Endothelial cell of umbilical vein (primary cell): Measurements from ENCODE around the gene CPNE1. TPM values are rescaled to one million over a fixed set of nuclear protein-coding genes. Genes with fewer than 3 reads are reported as not detected.

Source experiments
- BruUV-seq: library from RNA; stranded (reverse); fragments of 400-500 nt; replicated peaks from 2 replicates; lab custom pipeline; 2021; lab: Mats Ljungman, UMichigan
- CTCF ChIA-PET: fragments of 300-600, 350-600 bp; sonication (Branson Sonifier 250); formaldehyde crosslinking; loops from one replicate; lab custom pipeline; 2021; ENCODE audit warnings: antibody characterized with exemption, inconsistent platforms; lab: Charles Lee
- POLR2A ChIA-PET: fragments of 300-600, 350-600 bp; sonication (Branson Sonifier 250); formaldehyde crosslinking; loops from one replicate; lab custom pipeline; 2021; ENCODE audit warnings: antibody characterized with exemption, inconsistent platforms; lab: Charles Lee
- DNase-seq: peaks from one replicate; pipeline ENCODE4 v3.0.0-alpha.2; 2011; ENCODE audit warnings: low read depth, low spot score
- FAIRE-seq: peaks from 2 replicates; lab custom pipeline; 2011; peaks lifted over from hg19 to GRCh38; lab: Jason Lieb, UNC
- H2AFZ ChIP-seq: 2 replicates; pipeline ENCODE4 v1.6.0; 2012; ENCODE audit warnings: low read depth, low read length, control low read depth, inconsistent platforms
- H3K27ac ChIP-seq: 2 replicates; pipeline ENCODE4 v1.5.1; 2011; ENCODE audit warnings: low read depth, mild to moderate bottlenecking, control low read depth, low read length, moderate library complexity; ENCODE audit not compliant: insufficient read depth
- H3K27me3 ChIP-seq, 2 experiments: 2 replicates each; pipeline versions ENCODE4 v1.6.0 to v1.6.1; 2011; ENCODE audit warnings: low read length in 2 of 2, mixed read lengths in 1 of 2; ENCODE audit not compliant: control insufficient read depth in 2 of 2, insufficient read depth in 2 of 2
- H3K36me3 ChIP-seq, 2 experiments: 2 replicates in 1 of 2; 3 replicates in 1 of 2; pipeline ENCODE4 v1.5.1; 2011; ENCODE audit warnings: low read length in 2 of 2, mild to moderate bottlenecking in 1 of 2, moderate library complexity in 1 of 2; ENCODE audit not compliant: control insufficient read depth in 2 of 2, insufficient read depth in 2 of 2; ENCODE audit errors: extremely low read depth in 1 of 2
- H3K4me1 ChIP-seq: 3 replicates; pipeline ENCODE4 v1.5.1; 2011; ENCODE audit warnings: mild to moderate bottlenecking, low read length; ENCODE audit not compliant: control insufficient read depth, insufficient read depth; ENCODE audit errors: extremely low read depth
- H3K4me2 ChIP-seq: 2 replicates; pipeline ENCODE4 v1.6.1; 2011; ENCODE audit warnings: low read length, control low read depth, mixed read lengths; ENCODE audit not compliant: insufficient read depth
- H3K4me3 ChIP-seq, 3 experiments: fragments of 200-600 bp in 1 of 3; sonication (generic), shearing (Covaris generic) in 1 of 3; replicated peaks in 1 of 3; 2 replicates each; pipeline ENCODE4 v1.5.1; 2011 to 2016; ENCODE audit warnings: control low read depth in 3 of 3, low read length in 3 of 3, mild to moderate bottlenecking in 2 of 3, inconsistent platforms in 1 of 3, low read depth in 1 of 3, moderate library complexity in 1 of 3; ENCODE audit not compliant: insufficient read depth in 1 of 3
- H3K79me2 ChIP-seq: 2 replicates; pipeline ENCODE4 v1.6.0; 2012; ENCODE audit warnings: low read length, inconsistent platforms; ENCODE audit not compliant: control insufficient read depth, insufficient read depth
- H3K9ac ChIP-seq: replicated peaks from 2 replicates; pipeline ENCODE3; 2011; ENCODE audit warnings: low read length, control low read depth; ENCODE audit not compliant: insufficient read depth; ENCODE audit errors: extremely low read depth
- H3K9me1 ChIP-seq: replicated peaks from 3 replicates; pipeline ENCODE4 v1.6.0; 2011; ENCODE audit warnings: mild to moderate bottlenecking, low read length; ENCODE audit not compliant: control insufficient read depth, insufficient read depth; ENCODE audit errors: extremely low read depth
- H3K9me3 ChIP-seq: replicated peaks from 2 replicates; pipeline ENCODE4 v1.5.1; 2012; ENCODE audit warnings: low read length, inconsistent platforms; ENCODE audit not compliant: control insufficient read depth, insufficient read depth
- H4K20me1 ChIP-seq: replicated peaks from 2 replicates; pipeline ENCODE3; 2011; ENCODE audit warnings: mild to moderate bottlenecking, low read length; ENCODE audit not compliant: control insufficient read depth, insufficient read depth; ENCODE audit errors: extremely low read depth
- CTCF ChIP-seq, 2 donors: IDR thresholded peaks; 1 replicate in 1 of 2; 2 replicates in 1 of 2; pipeline ENCODE4 v1.5.1; 2011; ENCODE audit warnings: low read length in 2 of 2, mild to moderate bottlenecking in 2 of 2, moderate library complexity in 2 of 2, control low read depth in 1 of 2, inconsistent platforms in 1 of 2, low read depth in 1 of 2; ENCODE audit not compliant: insufficient read depth in 1 of 2; ENCODE audit errors: extremely low read depth in 1 of 2
- EZH2 ChIP-seq: IDR thresholded peaks from 2 replicates; pipeline ENCODE4 v1.6.1; 2012; ENCODE audit warnings: borderline replicate concordance, low read depth, mild to moderate bottlenecking, moderate library complexity, low read length, inconsistent platforms; ENCODE audit not compliant: severe bottlenecking
- FOS ChIP-seq: IDR thresholded peaks from 2 replicates; pipeline ENCODE4 v1.6.1; 2011; ENCODE audit warnings: mild to moderate bottlenecking, low read length, moderate library complexity, borderline replicate concordance; ENCODE audit not compliant: insufficient read depth
- GATA2 ChIP-seq: IDR thresholded peaks from 2 replicates; pipeline ENCODE4 v1.7.0; 2011; ENCODE audit warnings: low read depth, mild to moderate bottlenecking, moderate library complexity, mixed read lengths, low read length; ENCODE audit not compliant: insufficient read length, insufficient read depth
- JUN ChIP-seq: IDR thresholded peaks from 2 replicates; pipeline ENCODE4 v1.6.1; 2011; ENCODE audit warnings: borderline replicate concordance, low read depth; ENCODE audit not compliant: insufficient read length, insufficient read depth
- MAX ChIP-seq: IDR thresholded peaks from 2 replicates; pipeline ENCODE4 v1.6.1; 2011; ENCODE audit not compliant: insufficient read depth, insufficient read length
- MYC ChIP-seq: IDR thresholded peaks from one replicate; pipeline ENCODE4 v1.6.1; 2011; ENCODE audit warnings: mild to moderate bottlenecking, low read depth, low read length
- POLR2A ChIP-seq: IDR thresholded peaks from 2 replicates; pipeline ENCODE4 v1.6.1; 2012; ENCODE audit warnings: low read depth, mild to moderate bottlenecking, control low read depth, low read length
- POLR2AphosphoS5 ChIP-seq: IDR thresholded peaks from 2 replicates; pipeline ENCODE4 v1.6.1; 2012; ENCODE audit warnings: low read depth, mild to moderate bottlenecking, control low read depth, low read length, moderate library complexity; ENCODE audit not compliant: insufficient read depth
- dilution Hi-C: fragments of 300-500 bp; cut with MboI; formaldehyde crosslinking; loops from one replicate; pipeline ENCODE4 v1.15.0; 2019; ENCODE audit warnings: low sequenced_read_pairs; ENCODE audit not compliant: extremely low pct_ligation_motif_present
- intact Hi-C: fragments of 100-400 bp; cut with micrococcal nuclease; formaldehyde crosslinking; loops from one replicate; pipeline ENCODE4 v1.10.0; 2022
- polyA plus RNA-seq, 4 experiments: library from polyadenylated mRNA; depleted of rRNA in 3 of 4; stranded (reverse) in 3 of 4; unstranded in 1 of 4; fragments of >200 nt; gene quantifications; 2 replicates each; pipeline versions ENCODE4 v1.2.1 to v1.2.3, GENCODE V29; 2011 to 2012; ENCODE audit warnings: missing spikeins in 1 of 4
- total RNA-seq: library from RNA; stranded (reverse); gene quantifications from 2 replicates; pipeline ENCODE4 v1.2.3, GENCODE V29; 2021

The CPNE1 gene
- total and polyA plus RNA-seq, 2 donors (not counting 3 experiments of a cell fraction or from before 2014, with no cell fraction given): 244 to 316 TPM

- TF ChIP-seq CTCF (IDR thresholded peaks at IDR 0.05; ENCODE audit: extremely low read depth in 1 of 2, insufficient read depth in 1 of 2, low read depth in 1 of 2, low read length in 2 of 2): no peak
- no peak for TF ChIP-seq MYC
- no peak for TF ChIP-seq MAX
- TF ChIP-seq POLR2AphosphoS5: no peak
- TF ChIP-seq GATA2: no peak
- no peak for TF ChIP-seq JUN
- TF ChIP-seq FOS: no peak
- no peak for TF ChIP-seq POLR2A
- TF ChIP-seq EZH2: no peak
- intact Hi-C loops: no loop called here
- FAIRE-seq: no peak
- CTCF ChIA-PET: interaction anchor here (0.7 to 1.9 kb wide), 2 partner anchors 17 to 19 kb away, joined by 3 to 4 read pairs; no protein-coding TSS in a partner anchor
- Histone ChIP-seq H3K79me2 (peaks cover 67% of the 10 kb centered on the region), H3K36me3 (peaks cover 18 to 66% of the 10 kb centered on the region in 2 experiments), H3K4me1 (no peaks in the 10 kb centered on the region), H3K4me2 (no peak overlapping the region), H2AFZ (no peak overlapping the region), H3K9me1 (no peaks in the 10 kb centered on the region), H3K4me3 (no peak overlapping the region), H3K9me3 (no peaks in the 10 kb centered on the region), H3K27ac (no peak overlapping the region), H3K9ac (no peak overlapping the region), H3K27me3 (no peaks in the 10 kb centered on the region), H4K20me1 (peaks cover 11% of the 10 kb centered on the region)
- no TSS peak for BruUV-seq
- no peak for DNase-seq
- dilution Hi-C loops: no loop called here
- POLR2A ChIA-PET: no interaction called here
Observed at GRCh38 chr20:35710884-35711587, 46.3 kb upstream of the CPNE1 start.
